SU-DHL-6 (cell line): ENCODE measurements around the gene SYCP2L.

ENCODE experiments used
- EZH2phosphoT487 ChIP-seq: fragments of 200-600 bp; sonication (generic), shearing (Covaris generic); conservative IDR thresholded peaks from 2 replicates; pipeline ENCODE4 v1.6.1; 2018; ENCODE audit warnings: mild to moderate bottlenecking, antibody characterized with exemption, low read length, moderate library complexity, mixed read lengths
- TF ChIP-seq, protein P1 (sequence below): fragments of 200-600 bp; sonication (generic); IDR thresholded peaks from one replicate; pipeline ENCODE4 v1.5.1; 2017; ENCODE audit warnings: antibody characterized with exemption, mild to moderate bottlenecking, low read length, moderate library complexity; ENCODE audit not compliant: insufficient read depth, poor library complexity, severe bottlenecking

DNA sequence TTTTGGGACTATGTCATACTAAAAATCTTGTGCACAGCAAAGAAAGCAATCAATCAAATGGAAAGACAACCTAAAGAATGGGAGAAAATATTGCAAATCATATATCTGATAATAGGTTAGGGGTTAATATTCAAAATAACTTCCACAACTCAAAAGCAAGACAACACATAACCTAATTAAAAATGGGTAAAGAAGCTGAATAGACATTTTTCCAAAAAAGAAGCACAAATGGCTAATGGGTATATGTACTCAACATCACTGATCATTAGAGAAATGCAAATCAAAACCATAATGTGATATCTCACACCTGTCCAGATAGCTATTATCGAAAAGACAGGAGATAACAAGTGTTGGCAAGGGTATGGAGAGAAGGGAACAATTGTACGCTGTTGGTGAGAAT is 53.0 kb downstream of the SYCP2L start:
- TF ChIP-seq, protein P1, sequence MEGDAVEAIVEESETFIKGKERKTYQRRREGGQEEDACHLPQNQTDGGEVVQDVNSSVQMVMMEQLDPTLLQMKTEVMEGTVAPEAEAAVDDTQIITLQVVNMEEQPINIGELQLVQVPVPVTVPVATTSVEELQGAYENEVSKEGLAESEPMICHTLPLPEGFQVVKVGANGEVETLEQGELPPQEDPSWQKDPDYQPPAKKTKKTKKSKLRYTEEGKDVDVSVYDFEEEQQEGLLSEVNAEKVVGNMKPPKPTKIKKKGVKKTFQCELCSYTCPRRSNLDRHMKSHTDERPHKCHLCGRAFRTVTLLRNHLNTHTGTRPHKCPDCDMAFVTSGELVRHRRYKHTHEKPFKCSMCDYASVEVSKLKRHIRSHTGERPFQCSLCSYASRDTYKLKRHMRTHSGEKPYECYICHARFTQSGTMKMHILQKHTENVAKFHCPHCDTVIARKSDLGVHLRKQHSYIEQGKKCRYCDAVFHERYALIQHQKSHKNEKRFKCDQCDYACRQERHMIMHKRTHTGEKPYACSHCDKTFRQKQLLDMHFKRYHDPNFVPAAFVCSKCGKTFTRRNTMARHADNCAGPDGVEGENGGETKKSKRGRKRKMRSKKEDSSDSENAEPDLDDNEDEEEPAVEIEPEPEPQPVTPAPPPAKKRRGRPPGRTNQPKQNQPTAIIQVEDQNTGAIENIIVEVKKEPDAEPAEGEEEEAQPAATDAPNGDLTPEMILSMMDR: no peak
- no peak for TF ChIP-seq EZH2phosphoT487
